Tibial nerve (tissue), 4 donors: ENCODE results near the gene NF2.

Source experiments
- EP300 ChIP-seq, 2 donors: sonication (generic); formaldehyde crosslinking; IDR thresholded peaks; one replicate each; pipeline ENCODE4 v1.6.1; 2017; ENCODE audit warnings: antibody characterized with exemption in 2 of 2, mild to moderate bottlenecking in 1 of 2
- TF ChIP-seq, protein P1 (sequence below), 5 experiments: fragments of 200-600 bp in 3 of 5; fragments of 450-650 bp in 2 of 5; sonication (generic) in 3 of 5; IDR thresholded peaks; one replicate each; pipeline ENCODE4 v1.5.1; 2016 to 2019; ENCODE audit warnings: antibody characterized with exemption in 5 of 5, mild to moderate bottlenecking in 3 of 5, moderate library complexity in 2 of 5

- TF ChIP-seq, protein P1, sequence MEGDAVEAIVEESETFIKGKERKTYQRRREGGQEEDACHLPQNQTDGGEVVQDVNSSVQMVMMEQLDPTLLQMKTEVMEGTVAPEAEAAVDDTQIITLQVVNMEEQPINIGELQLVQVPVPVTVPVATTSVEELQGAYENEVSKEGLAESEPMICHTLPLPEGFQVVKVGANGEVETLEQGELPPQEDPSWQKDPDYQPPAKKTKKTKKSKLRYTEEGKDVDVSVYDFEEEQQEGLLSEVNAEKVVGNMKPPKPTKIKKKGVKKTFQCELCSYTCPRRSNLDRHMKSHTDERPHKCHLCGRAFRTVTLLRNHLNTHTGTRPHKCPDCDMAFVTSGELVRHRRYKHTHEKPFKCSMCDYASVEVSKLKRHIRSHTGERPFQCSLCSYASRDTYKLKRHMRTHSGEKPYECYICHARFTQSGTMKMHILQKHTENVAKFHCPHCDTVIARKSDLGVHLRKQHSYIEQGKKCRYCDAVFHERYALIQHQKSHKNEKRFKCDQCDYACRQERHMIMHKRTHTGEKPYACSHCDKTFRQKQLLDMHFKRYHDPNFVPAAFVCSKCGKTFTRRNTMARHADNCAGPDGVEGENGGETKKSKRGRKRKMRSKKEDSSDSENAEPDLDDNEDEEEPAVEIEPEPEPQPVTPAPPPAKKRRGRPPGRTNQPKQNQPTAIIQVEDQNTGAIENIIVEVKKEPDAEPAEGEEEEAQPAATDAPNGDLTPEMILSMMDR (IDR thresholded peaks at IDR 0.05), result no peak
- no peak for TF ChIP-seq EP300 (IDR thresholded peaks at IDR 0.05)
Observed at GRCh38 chr22:29690476-29690875, 87.0 kb downstream of the NF2 start.
